HEK293T (cell line): Measurements from ENCODE around the gene CAPN1.

Experiments
- CTBP1 ChIP-seq: fragments of 450-650 bp; IDR thresholded peaks from 2 replicates; pipeline ENCODE4 v1.6.1; 2016; ENCODE audit warnings: borderline replicate concordance
- FOXA1 ChIP-seq: fragments of 450-650 bp; IDR thresholded peaks from 2 replicates; pipeline ENCODE4 v1.6.1; 2016; ENCODE audit warnings: mild to moderate bottlenecking
- LEF1 ChIP-seq: fragments of 450-650 bp; IDR thresholded peaks from 2 replicates; pipeline ENCODE4 v1.6.1; 2017; ENCODE audit warnings: mild to moderate bottlenecking, borderline replicate concordance
- TARDBP ChIP-seq: fragments of 450-650 bp; IDR thresholded peaks from 2 replicates; pipeline ENCODE4 v1.6.1; 2016

GRCh38 chr11:65159012-65159411 is 22.7 kb upstream of the CAPN1 start:
- TF ChIP-seq CTBP1 (no peak), LEF1 (no peak), TARDBP (no peak), FOXA1 (no peak)
